GM18861 (cell line): ENCODE data around the gene TTC28.
"Not testable (repeated sequence)": the region's sequence is repeated elsewhere in the genome, so short reads cannot be mapped to it uniquely, and the experiment has no call there.

Experiments used
- ATAC-seq: cut with Tn5 transposase; IDR thresholded peaks from one replicate; pipeline ENCODE4 v1.9.1; 2021; ENCODE audit not compliant: unreplicated experiment

TTC28 gene

DNA sequence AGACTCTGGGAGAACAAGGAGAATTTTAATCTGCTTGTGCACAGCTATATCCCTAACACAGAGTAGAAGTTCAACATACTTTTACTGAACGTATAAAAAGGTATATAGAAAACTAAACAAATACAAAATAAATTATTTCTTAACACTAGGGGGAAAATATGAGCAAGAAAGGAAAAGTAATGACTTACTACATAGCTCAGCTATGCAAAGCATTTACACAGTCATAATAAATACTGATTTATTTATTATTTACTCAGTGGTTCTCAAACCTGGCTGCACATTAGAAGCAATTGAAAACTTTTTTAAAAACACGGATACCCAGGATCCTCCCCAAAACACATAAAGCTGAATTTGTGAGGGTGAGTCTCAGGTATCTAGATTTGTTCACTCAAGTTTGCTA lies 182.5 kb downstream of the TTC28 start:
- ATAC-seq = no peak

DNA sequence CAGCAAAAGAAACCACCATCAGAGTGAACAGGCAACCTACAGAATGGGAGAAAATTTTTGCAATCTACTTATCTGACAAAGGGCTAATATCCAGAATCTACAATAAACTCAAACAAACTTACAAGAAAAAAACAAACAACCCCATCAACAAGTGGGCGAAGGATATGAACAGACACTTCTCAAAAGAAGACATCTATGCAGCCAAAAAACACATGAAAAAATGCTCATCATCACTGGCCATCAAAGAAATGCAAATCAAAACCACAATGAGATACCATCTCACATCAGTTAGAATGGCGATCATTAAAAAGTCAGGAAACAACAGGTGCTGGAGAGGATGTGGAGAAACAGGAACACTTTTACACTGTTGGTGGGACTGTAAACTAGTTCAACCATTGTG lies 188.4 kb downstream of the TTC28 start:
- not testable (repeated sequence) for ATAC-seq

DNA sequence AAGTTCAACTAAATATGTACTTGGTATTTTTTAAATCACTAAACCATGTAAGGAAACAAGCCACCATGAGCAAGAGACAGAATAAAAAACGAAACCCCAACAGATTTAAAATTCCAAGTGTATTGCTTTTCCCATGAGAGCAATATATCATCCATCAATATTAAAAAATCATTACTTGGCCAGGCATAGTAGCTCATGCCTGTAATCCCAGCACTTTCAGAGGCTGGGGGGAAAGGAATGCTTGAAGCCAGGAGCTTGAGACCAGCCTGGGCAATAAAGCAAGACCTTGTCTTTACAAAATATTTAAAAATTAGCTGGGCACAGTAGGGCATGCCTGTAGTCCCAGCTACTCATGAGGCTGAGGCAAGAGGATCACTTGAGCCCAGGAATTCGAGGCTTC lies 190.8 kb downstream of the TTC28 start:
- ATAC-seq = no peak

GRCh38 chr22:28484662-28485061 lies 195.0 kb downstream of the TTC28 start:
- no peak for ATAC-seq

DNA sequence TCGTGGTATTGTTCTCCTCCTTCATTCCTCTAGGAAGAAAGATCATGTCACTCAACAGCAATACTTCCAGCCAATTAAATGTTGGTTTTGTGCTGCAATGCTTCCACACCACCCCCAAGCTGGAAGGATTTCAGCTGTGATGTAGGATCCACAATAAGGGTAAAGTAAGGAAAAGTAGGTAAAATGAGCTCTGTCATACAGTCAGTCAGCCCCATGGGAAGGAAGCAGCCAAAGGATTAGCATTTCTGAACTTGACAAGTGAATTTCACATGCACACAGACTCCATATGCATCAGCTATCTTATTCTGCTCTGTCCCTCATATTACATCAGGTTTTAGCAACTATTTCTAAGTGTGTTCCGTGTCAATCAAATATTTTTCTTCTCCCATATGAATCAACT lies 197.9 kb downstream of the TTC28 start:
- no peak for ATAC-seq

GRCh38 chr22:28480000-28480715 lies 199.5 kb downstream of the TTC28 start:
- no peak for ATAC-seq

DNA sequence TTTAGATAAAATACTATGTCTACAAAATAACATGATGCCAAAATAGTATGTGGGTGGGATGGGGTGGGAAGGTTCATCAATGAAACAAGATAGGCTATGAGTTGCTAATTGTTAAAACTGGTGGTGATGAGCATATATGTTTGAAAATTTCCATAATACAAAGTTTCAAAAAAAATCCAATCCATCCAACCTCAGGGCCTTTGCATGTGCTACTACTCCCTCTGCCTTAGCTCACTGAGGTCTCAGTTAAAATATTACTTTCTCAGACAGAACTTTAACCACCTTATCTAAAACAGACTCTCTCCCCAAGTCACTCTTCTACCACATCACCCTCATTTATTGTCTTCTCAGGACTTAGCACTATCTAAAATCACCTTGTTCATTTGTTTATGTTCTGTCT lies 201.1 kb downstream of the TTC28 start:
- ATAC-seq = no peak

- ATAC-seq = no peak
Observed at GRCh38 chr22:28477556-28477955, 202.1 kb downstream of the TTC28 start.

DNA sequence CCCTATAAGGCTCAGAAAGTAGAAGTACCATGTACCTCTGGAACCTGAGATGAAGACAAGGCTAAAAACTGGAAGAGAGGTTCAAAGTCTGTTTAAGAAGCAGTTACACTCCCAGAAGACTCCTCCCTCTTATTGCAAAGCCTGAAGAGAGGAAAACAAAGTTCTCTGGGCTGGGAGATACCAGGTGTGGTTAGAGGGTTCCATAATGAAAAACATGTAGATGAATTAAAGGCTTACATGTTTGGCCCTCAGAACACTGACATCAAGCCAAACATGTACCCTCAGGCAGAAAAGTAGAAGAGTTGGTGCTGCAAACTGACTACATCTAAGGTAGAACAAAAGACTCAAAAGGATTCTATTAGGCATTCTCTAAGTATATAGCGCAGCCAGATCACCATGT lies 205.3 kb downstream of the TTC28 start:
- ATAC-seq = no peak

DNA sequence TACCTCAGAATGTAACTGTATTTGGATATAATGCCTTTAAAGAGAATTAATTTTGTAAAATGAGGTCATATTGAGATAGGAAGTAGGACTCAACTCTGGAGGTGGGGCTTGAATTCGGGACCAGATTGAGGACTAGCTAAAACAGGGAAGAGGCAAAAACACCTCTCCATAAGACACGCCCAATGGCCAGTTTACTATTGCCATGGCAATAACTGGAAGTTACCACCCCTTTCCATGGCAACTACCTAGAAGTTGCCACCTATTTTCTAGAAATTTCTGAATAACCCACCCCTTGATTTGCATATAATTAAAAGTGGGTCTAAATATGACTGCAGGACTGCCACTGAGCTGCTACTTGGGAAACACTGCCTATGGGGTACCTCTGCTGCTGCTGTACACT lies 206.4 kb downstream of the TTC28 start:
- no peak for ATAC-seq

GRCh38 chr22:28467055-28467454 lies 212.6 kb downstream of the TTC28 start:
- ATAC-seq = not testable (repeated sequence)

- ATAC-seq = no peak
Observed at GRCh38 chr22:28466399-28466798, 213.2 kb downstream of the TTC28 start.

DNA sequence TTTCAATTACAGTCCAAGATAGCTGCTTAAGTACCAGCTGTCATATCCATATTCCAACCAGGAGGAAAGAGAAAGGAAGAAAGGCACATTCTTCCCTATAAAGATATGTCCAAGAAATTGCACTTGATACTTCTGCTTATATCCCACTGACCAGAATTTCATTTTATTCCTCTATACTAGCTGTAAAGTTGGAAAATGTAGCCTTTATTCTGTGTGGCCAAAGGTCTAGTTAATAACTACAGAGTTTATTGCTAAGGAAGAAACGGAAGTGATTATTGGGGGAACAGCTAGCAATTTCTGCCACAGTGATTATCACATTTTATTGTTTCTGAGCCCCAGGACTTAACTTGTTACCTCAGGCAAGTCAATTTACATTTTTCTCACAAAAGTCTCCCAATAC lies 213.8 kb downstream of the TTC28 start:
- no peak for ATAC-seq

GRCh38 chr22:28464127-28464526 lies 215.5 kb downstream of the TTC28 start:
- ATAC-seq = no peak

- not testable (repeated sequence) for ATAC-seq
Observed at GRCh38 chr22:28463408-28463807, 216.2 kb downstream of the TTC28 start.

DNA sequence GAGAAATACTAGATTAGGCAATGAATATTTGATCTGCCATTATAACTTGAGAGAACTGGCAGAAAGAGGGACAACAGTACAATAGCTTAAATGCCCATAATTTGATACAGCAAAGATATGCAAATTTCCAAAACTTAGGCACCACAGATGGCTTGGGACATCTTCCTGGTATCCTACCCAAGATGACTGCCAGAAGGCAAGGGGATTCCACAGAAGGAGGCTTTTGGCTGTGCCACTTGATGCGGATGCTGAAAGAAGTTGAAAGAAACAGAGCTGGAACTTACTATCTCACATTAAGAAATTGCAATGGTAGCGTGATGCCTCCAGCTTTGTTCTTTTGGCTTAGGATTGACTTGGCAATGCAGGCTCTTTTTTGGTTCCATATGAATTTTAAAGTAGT lies 216.7 kb downstream of the TTC28 start:
- no peak for ATAC-seq

DNA sequence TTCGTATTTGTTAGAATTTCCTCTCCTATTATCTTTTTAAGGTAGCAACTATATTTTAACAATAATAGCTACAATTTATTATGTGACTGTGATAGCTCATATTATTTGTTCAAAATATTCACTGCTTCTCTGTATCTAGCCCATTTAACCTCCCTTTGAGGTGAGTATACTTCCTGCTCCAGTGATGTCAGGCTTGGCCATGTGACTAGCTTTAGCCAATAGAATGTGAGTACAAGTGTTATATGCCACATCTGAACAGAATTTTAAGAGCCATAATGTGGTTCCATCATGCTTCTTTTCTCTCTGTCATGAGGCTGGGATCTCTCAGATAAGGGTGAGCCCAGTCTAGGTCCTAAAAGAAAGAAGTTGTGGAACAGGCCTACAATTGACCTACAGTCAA lies 217.6 kb downstream of the TTC28 start:
- no peak for ATAC-seq

GRCh38 chr22:28454431-28455064 lies 225.1 kb downstream of the TTC28 start:
- no peak for ATAC-seq

DNA sequence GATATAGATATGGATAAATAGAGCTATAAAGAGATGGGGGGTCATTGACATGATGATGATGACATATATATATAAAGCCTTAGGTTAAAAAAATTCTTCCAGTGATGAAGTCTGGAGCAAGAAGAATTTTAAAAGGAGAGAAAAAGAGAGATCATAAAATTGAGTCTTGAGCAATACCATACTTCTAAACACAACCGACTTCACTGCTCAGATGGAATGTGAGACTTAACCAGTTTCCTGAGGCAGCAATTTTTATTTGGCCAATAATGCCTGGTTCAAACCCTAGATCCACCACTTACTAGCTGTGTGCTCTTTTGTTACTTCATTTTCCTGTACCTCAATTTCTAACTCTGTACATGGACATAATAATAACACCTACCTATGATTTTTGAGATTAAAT lies 229.5 kb downstream of the TTC28 start:
- ATAC-seq = no peak

GRCh38 chr22:28449041-28449440 lies 230.6 kb downstream of the TTC28 start:
- no peak for ATAC-seq

DNA sequence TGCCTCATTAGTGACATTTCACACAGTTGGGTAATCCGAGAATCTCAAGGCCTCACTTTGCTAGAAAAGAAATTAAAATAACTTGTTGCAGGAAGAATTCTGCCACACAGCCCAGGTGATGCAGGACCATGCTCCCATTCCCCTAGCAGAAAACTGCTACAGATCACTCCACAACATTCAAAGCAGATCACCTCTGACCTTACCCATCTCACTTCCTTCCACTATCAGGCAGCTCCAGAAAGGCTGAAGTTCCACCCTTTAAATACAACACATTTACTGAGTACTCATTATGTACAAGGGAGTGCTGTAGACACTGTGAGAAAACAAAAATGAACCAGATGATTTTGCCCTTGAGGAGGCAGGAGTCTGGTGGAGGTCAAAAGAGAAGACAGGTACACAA lies 231.0 kb downstream of the TTC28 start:
- ATAC-seq = no peak

GRCh38 chr22:28444659-28445058 lies 235.0 kb downstream of the TTC28 start:
- no peak for ATAC-seq

- ATAC-seq = no peak
Observed at GRCh38 chr22:28443526-28443876, 236.1 kb downstream of the TTC28 start.
